GM06990 (cell line): ENCODE data around the gene RTF1.

ENCODE experiments used
- DNase-seq: peaks from one replicate; pipeline ENCODE4 v3.0.0-alpha.2; 2011; ENCODE audit not compliant: insufficient read length; ENCODE audit errors: extremely low read depth
- H3K27me3 ChIP-seq: replicated peaks from 2 replicates; pipeline ENCODE4 v1.6.0; 2011; ENCODE audit warnings: low read length; ENCODE audit not compliant: control insufficient read depth, insufficient read depth
- H3K36me3 ChIP-seq: 2 replicates; pipeline ENCODE4 v1.5.1; 2011; ENCODE audit warnings: low read length; ENCODE audit not compliant: control insufficient read depth, insufficient read depth
- H3K4me3 ChIP-seq: replicated peaks from 2 replicates; pipeline ENCODE4 v1.5.1; 2011; ENCODE audit warnings: low read depth, mild to moderate bottlenecking, control low read depth, low read length
- CTCF ChIP-seq: IDR thresholded peaks from 2 replicates; pipeline ENCODE4 v1.5.1; 2011; ENCODE audit warnings: low read length, control low read depth, mild to moderate bottlenecking, inconsistent platforms; ENCODE audit not compliant: insufficient read depth, poor library complexity, severe bottlenecking

The RTF1 gene

GRCh38 chr15:41523097-41523496, 106.2 kb downstream of the RTF1 start:
- no peak for DNase-seq
- Histone ChIP-seq H3K27me3 (no peaks in the 10 kb centered on the region), H3K4me3 (no peak overlapping the region), H3K36me3 (peaks cover 34% of the 10 kb centered on the region)
- TF ChIP-seq CTCF = no peak

DNA sequence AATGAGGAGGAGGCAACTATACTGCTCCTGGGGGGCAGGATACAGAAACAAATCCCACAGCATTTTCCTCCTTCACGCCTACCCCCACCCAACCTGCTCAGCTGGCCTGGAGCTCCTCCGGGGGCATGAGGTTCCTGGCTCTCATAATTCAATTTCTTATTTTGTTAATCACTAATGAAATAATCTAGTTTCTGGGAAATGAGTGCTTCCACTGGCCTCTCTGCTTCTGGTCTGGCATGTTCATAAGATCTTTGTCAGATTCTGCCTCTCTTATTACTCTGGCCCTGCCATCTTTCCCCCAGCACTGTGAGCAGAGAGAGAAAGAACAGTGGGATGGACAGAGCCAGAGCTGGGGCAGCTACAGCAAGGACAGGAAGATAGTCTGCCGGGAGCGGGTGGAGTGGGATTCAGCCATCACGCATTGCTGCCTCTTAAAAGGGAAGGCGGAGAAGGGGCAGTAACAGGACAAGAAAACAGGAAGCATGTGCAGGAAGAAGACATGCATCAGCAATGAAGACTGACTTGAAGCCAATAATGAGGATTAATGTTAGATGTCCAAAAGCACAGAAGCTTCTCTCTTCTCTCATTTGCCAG, 113.6 kb downstream of the RTF1 start:
- no peak for TF ChIP-seq CTCF
- Histone ChIP-seq H3K27me3 (no peaks in the 10 kb centered on the region), H3K4me3 (no peak overlapping the region), H3K36me3 (peaks cover 48% of the 10 kb centered on the region)
- no peak for DNase-seq
